B cell (primary cell): Measurements from ENCODE around the gene ASF1A.

Experiments
- EZH2 ChIP-seq: IDR thresholded peaks from 2 replicates; pipeline ENCODE4 v1.6.1; 2012; ENCODE audit warnings: borderline replicate concordance, low read depth, mild to moderate bottlenecking, moderate library complexity, low read length; ENCODE audit not compliant: insufficient read depth, poor library complexity, severe bottlenecking
- TF ChIP-seq, protein P1 (sequence below): fragments of 200-600 bp; IDR thresholded peaks from one replicate; pipeline ENCODE4 v1.8.0; 2022; ENCODE audit warnings: antibody characterized with exemption, mild to moderate bottlenecking

DNA sequence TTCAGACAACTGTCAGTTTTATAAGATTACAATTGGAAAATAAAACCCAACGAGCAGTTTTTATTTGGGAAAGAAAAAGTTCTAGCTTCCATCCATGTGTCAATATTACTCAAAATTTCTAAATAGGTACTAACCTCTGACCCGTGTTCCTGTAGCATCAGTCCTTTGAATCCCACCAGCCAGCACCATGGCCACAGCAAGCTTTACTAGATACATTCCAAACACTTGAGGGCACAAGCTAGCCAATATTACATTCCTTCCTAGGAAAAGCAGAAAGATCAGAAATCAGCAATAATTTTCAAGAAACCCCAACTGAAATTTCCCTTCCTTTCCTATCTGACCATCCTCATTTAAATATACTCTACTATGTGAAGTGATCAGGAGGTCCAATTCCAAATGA is 19.2 kb downstream of the ASF1A start:
- TF ChIP-seq, protein P1, sequence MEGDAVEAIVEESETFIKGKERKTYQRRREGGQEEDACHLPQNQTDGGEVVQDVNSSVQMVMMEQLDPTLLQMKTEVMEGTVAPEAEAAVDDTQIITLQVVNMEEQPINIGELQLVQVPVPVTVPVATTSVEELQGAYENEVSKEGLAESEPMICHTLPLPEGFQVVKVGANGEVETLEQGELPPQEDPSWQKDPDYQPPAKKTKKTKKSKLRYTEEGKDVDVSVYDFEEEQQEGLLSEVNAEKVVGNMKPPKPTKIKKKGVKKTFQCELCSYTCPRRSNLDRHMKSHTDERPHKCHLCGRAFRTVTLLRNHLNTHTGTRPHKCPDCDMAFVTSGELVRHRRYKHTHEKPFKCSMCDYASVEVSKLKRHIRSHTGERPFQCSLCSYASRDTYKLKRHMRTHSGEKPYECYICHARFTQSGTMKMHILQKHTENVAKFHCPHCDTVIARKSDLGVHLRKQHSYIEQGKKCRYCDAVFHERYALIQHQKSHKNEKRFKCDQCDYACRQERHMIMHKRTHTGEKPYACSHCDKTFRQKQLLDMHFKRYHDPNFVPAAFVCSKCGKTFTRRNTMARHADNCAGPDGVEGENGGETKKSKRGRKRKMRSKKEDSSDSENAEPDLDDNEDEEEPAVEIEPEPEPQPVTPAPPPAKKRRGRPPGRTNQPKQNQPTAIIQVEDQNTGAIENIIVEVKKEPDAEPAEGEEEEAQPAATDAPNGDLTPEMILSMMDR: no peak
- no peak for TF ChIP-seq EZH2
